ENCODE measurements around the gene XXYLT1. TPM values are rescaled to one million over a fixed set of nuclear protein-coding genes. Genes with fewer than 3 reads are reported as not detected.

The XXYLT1 gene
- total RNA-seq, 2 experiments from 2014 or later: 3.1 to 3.7 TPM

DNA sequence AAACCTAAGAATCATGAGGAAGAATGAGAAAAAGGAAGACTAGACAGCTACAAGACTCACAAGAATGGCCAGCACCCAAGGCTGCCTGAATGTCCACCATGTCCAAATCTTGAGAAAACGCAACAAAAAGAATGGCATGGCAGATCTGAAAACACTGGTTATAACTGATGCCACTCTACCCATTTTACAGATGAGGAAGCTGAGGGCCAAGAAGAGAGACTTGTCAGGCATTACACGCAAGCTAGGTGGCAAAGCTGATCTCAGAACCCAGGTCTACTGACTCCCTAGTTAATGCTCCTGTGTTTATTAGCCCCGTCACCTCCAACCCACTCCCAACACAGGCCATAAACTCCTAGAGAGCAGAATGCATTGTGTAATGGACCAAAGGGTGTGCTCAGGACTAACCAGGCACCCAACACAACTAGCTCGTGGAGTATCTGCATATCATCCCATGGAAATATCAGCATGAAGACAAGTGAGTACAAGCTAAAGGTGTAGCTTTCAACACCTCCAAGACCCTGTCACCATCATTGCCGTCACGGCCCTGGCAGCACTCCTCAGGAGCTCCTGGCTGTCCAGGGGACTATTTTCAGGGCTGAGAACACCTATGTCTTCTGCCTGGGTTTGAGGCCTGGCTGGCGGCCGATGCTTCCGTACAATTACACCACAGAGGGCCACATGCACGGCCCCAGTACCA, 111.7 kb downstream of the XXYLT1 start:
- Mint-ChIP-seq H3K36me3 (ENCODE audit: low read depth) (no peaks in the 10 kb centered on the region), H3K4me1 (ENCODE audit: low read depth) (peaks cover 39% of the 10 kb centered on the region), H3K9me3 (no peaks in the 10 kb centered on the region), H3K4me3 (no peak overlapping the region), H3K27me3 (no peaks in the 10 kb centered on the region), H3K27ac (no peak overlapping the region)
- no peak for DNase-seq
- intact Hi-C loops (cut with DNase I, micrococcal nuclease): no loop called here
- TF ChIP-seq, protein P1, sequence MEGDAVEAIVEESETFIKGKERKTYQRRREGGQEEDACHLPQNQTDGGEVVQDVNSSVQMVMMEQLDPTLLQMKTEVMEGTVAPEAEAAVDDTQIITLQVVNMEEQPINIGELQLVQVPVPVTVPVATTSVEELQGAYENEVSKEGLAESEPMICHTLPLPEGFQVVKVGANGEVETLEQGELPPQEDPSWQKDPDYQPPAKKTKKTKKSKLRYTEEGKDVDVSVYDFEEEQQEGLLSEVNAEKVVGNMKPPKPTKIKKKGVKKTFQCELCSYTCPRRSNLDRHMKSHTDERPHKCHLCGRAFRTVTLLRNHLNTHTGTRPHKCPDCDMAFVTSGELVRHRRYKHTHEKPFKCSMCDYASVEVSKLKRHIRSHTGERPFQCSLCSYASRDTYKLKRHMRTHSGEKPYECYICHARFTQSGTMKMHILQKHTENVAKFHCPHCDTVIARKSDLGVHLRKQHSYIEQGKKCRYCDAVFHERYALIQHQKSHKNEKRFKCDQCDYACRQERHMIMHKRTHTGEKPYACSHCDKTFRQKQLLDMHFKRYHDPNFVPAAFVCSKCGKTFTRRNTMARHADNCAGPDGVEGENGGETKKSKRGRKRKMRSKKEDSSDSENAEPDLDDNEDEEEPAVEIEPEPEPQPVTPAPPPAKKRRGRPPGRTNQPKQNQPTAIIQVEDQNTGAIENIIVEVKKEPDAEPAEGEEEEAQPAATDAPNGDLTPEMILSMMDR (IDR thresholded peaks at IDR 0.05): no peak
- Histone ChIP-seq H3K27me3 (ENCODE audit: control insufficient read depth in 1 of 2, insufficient read depth in 2 of 2, low read length in 2 of 2) (no peaks in the 10 kb centered on the region), H3K4me1 (ENCODE audit: insufficient read depth, low read length) (peaks cover 35% of the 10 kb centered on the region), H3K27ac (ENCODE audit: low read depth in 1 of 2, low read length in 2 of 2) (no peak overlapping the region), H3K36me3 (ENCODE audit: insufficient read depth, low read length) (no peaks in the 10 kb centered on the region), H3K9me3 (ENCODE audit: control insufficient read depth in 1 of 2, insufficient read depth in 1 of 2, low read length in 2 of 2) (no peaks in the 10 kb centered on the region), H3K4me3 (ENCODE audit: low read length) (no peak overlapping the region)
- CTCF ChIA-PET: no interaction called here
- POLR2A ChIA-PET: no interaction called here
- no peak for ATAC-seq (ENCODE audit: poor library complexity)

DNA sequence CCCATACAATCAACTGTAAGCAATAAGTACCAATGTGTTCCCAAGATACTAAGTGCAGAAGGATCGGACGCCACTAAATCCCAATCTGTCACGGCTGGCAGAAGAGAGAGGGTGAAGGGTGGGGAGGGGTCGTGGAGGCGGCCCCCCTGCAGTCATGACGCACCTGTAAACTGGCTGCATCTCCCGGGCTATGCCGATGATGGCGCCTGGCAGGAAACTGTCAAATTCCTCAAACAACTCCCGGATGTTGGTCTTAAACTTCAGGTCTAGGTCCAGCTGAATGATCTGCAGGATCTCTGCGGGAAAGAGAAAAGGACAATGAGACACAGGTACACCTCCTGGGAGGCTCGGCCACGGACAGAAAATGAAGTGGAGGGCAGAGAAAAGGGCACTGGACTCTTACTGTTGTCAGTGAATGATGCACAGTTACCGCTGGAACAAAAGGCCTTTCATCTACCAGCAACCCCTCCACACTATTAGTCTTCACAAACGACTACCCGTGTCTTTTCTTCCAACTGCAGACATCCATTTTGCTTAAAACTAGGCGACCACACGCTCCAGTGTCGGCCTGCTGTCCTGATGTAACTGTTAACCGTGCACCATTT, 114.6 kb downstream of the XXYLT1 start:
- Histone ChIP-seq H3K27ac (ENCODE audit: low read depth in 1 of 2, low read length in 2 of 2) (no peak overlapping the region), H3K4me3 (ENCODE audit: low read length) (no peak overlapping the region), H3K36me3 (ENCODE audit: insufficient read depth, low read length) (no peaks in the 10 kb centered on the region), H3K4me1 (ENCODE audit: insufficient read depth, low read length) (peaks cover 14% of the 10 kb centered on the region), H3K9me3 (ENCODE audit: control insufficient read depth in 1 of 2, insufficient read depth in 1 of 2, low read length in 2 of 2) (no peaks in the 10 kb centered on the region), H3K27me3 (ENCODE audit: control insufficient read depth in 1 of 2, insufficient read depth in 2 of 2, low read length in 2 of 2) (no peaks in the 10 kb centered on the region)
- Mint-ChIP-seq H3K9me3 (no peaks in the 10 kb centered on the region), H3K27ac (no peak overlapping the region), H3K36me3 (ENCODE audit: low read depth) (no peaks in the 10 kb centered on the region), H3K27me3 (no peaks in the 10 kb centered on the region), H3K4me1 (ENCODE audit: low read depth) (peaks cover 27% of the 10 kb centered on the region), H3K4me3 (no peak overlapping the region)
- intact Hi-C loops (cut with DNase I, micrococcal nuclease): no loop called here
- no peak for DNase-seq
- ATAC-seq (ENCODE audit: poor library complexity): no peak
- TF ChIP-seq, protein P1 (IDR thresholded peaks at IDR 0.05): no peak
- ChIA-PET POLR2A (no interaction called here), CTCF (no interaction called here)

DNA sequence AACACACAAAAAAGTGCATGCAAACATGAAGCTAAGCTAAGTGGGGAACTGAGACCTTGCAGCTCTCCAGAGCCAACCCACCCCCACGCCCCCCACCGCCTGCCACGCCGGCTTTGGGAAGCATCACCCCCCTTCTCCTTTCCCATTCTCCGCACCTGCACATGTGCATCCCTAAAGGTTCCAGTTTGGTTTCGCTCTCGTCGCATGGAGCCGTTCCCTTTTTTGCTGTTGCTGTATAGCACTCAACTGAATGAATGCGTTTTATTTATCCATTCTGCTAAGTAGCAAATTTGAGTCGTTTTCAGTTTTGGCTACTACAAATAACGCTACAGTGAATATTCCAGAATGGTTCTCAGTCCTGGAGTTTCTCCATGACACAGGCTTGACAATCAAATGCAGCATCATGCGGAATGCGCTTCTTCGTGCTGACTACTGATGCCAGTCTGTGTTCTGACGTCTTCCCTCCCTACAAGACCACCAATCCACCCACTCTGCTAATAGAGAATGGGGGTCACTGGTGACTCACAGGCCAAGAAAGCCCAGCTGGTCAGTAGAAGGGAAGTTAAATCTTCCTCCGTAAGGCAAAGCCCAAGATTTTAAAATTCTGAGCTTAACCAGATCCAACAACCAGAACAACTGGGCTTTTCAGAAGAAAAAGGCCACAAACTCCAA, 115.3 kb downstream of the XXYLT1 start:
- H3K9me3 Mint-ChIP-seq: no peaks in the 10 kb centered on the region
- DNase-seq: no peak
- Histone ChIP-seq H3K4me1 (ENCODE audit: insufficient read depth, low read length) (peaks cover 18% of the 10 kb centered on the region), H3K4me3 (ENCODE audit: low read length) (no peak overlapping the region), H3K27ac (ENCODE audit: low read depth in 1 of 2, low read length in 2 of 2) (no peak overlapping the region), H3K9me3 (ENCODE audit: control insufficient read depth in 1 of 2, insufficient read depth in 1 of 2, low read length in 2 of 2) (no peaks in the 10 kb centered on the region), H3K36me3 (ENCODE audit: insufficient read depth, low read length) (no peaks in the 10 kb centered on the region), H3K27me3 (ENCODE audit: control insufficient read depth in 1 of 2, insufficient read depth in 2 of 2, low read length in 2 of 2) (no peaks in the 10 kb centered on the region)
- ChIA-PET POLR2A (no interaction called here), CTCF (no interaction called here)
- H3K4me3 Mint-ChIP-seq: no peak overlapping the region
- intact Hi-C loops (cut with DNase I, micrococcal nuclease): no loop called here
- no peaks in the 10 kb centered on the region for H3K27me3 Mint-ChIP-seq
- no peak overlapping the region for H3K27ac Mint-ChIP-seq
- no peaks in the 10 kb centered on the region for H3K36me3 Mint-ChIP-seq (ENCODE audit: low read depth)
- ATAC-seq (ENCODE audit: poor library complexity): no peak
- TF ChIP-seq, protein P1 (IDR thresholded peaks at IDR 0.05): no peak
- peaks cover 26% of the 10 kb centered on the region for H3K4me1 Mint-ChIP-seq (ENCODE audit: low read depth)
